Measurements from ENCODE around the gene CFAP99. TPM values are rescaled to one million over a fixed set of nuclear protein-coding genes. Genes with fewer than 3 reads are reported as not detected.

Gene CFAP99
- polyA plus RNA-seq, 5 donors = 0.26 to 2.0 (median 1.2) TPM

DNA sequence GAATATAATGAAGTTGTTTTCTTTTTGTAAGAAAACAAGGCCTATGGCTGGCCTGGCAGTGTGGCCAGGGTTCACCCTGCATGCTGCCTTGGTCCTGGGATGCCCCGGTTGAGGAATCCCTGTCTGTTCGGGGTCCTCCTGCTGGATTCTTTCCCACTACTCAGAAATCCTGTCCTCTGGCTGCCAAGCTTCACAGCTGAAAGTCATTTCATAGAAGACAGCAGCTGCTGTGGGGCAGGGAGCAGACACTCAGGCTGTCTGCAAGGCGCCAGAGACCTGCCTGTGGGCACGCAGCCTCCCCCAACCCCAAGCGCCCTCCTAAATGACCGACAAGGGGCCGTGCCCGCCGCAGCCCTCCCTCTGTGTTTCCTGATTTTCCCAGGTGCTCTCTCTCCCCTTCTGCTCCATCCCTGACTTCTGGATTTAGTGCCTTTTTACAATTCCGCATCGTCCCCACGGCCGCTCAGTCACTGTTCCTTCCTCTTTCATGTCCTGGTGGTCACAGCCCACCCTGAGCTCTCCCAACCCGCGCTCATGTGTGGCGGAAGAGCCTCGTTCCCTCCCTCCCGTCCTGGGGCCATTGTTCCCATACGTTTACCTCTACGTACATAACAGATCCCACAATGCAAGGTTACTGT, 27.9 kb upstream of the CFAP99 start:
- no peak for DNase-seq

DNA sequence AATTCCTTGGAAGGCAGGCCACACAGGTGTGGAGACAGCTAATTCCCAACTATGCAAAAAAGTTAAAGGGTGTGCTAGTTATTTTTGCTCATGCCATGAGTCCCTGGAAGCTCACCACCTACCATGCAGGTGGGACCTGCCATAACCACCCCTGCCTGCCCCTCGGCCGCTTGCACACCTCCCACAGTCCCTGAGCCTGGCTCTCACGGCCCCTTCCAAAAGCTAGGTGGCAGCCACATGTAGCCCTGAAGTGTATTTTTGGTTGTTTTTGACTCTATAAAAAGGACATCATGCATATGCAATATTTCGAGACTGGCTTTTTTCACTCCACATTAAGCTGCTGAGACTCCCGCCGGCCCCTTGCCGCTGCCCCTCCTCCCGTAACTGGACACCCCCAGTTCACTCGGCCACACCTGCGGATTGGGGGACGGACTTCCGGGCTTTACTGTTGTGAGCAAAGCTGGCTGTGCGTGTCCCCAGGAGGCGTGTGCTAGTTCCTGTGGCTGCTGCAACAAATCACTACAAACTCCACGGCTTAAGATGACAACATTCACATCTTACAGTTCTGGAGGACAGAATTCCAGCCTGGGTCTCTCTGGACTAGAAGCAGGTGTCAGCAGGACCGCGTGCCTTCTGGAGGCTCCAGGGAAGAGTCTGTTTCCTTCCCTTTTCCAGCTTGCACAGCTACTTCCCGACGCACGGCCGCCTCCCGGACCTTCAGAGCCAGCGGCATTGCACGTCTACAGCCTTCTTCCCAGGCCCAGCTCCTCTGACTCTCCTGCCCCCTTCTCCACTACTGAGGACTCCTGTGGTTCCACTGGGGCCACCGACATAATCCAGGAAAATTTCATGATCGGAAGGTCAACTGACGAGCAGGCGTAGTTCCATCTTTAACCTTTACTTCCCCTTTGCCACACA, 25.1 kb upstream of the CFAP99 start:
- DNase-seq = no peak

DNA sequence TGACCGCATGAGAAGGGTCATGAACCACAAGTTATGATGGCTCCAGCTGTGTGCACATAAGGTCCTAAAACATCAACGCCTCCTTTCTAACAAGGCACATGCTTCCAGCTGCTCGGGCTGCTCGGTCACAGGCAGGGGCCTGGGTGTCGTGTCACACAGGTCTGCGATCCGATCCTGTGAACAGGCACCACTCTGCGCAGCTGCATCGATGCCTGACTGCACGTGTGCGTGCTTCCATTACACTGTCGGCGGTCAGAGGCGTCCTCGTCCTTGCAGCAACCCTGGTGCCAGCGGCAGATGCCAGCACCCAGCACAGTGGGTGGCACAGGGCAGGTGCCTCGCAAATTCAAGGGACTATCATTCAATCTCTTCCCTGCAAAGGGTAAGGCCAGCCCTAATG, 24.2 kb upstream of the CFAP99 start:
- DNase-seq = no peak

- DNase-seq = no peak
Observed at GRCh38 chr4:2395038-2395437, 23.7 kb upstream of the CFAP99 start.

- no peak for DNase-seq
Observed at GRCh38 chr4:2395584-2395983, 23.2 kb upstream of the CFAP99 start.

GRCh38 chr4:2396781-2397368, 21.9 kb upstream of the CFAP99 start:
- no peak for DNase-seq

- DNase-seq = no peak
Observed at GRCh38 chr4:2397596-2398379, 21.0 kb upstream of the CFAP99 start.

- DNase-seq = no peak
Observed at GRCh38 chr4:2399216-2399615, 19.5 kb upstream of the CFAP99 start.

DNA sequence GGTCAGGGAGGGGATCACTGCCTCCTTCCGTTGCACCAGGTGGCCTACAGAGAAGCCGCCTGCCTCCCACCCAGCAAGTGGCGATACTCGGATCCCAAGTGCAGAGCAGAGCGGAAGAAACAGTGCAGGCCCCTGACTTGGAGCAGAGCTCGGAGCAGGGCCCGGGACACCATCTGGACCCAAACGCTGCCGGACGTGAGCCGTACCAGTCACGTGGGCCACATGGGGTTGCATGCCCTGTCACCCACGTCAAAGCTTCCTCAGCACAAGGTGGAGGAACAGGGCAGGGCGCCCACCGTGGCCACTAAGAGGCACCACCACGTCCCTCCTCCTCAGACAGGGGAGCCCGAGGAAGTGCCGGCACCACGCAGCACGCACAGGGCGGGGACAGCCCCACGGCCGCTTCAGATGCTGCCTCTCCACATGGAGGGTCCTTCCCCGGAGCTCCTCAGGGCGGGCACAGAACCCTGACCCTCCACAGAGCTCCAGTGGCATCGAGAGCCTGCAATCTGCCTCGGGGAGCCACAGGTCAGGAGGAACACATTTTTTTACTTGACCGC, 19.0 kb upstream of the CFAP99 start:
- DNase-seq = no peak

- no peak for DNase-seq
Observed at GRCh38 chr4:2400841-2401609, 17.7 kb upstream of the CFAP99 start.

DNA sequence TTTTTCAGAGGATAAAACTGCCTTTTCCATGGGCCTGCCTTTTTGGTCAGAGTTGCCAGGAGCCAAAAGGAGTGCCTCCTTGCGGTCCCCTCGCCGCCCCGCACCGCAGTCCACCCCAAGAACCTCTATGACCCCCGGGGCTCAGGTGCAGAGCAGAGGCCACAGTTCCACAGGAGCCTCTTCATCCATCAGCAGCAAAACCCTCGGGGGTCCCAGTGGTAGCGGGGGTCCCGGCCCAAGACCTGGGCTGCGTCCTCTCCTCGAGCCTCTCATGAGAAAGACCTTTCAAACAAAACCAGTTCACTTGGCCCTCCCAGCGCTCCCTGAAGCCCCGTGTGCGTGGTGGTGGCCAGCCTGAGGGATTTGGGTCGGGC, 17.2 kb upstream of the CFAP99 start:
- DNase-seq = no peak

- DNase-seq = no peak
Observed at GRCh38 chr4:2402048-2402842, 16.5 kb upstream of the CFAP99 start.

DNA sequence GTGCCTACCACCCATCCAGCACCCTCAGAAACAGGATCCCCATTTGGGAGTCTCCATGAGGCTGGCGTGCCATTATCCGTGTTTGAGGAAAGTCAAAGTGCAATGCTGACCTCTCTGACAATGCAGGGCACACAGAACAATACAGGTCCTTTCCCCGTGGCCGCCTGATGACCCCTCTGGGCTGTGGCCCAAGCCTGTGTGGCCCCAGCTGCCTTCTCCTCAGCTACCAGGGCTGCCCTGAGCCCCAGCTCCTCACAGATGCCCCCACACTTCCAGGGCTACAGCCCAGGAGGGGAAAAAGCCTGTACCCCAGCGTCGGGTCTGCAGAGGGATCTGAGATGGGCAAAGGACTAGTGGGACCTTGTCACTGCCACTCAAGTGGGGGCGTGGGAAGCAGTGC, 15.8 kb upstream of the CFAP99 start:
- no peak for DNase-seq

DNA sequence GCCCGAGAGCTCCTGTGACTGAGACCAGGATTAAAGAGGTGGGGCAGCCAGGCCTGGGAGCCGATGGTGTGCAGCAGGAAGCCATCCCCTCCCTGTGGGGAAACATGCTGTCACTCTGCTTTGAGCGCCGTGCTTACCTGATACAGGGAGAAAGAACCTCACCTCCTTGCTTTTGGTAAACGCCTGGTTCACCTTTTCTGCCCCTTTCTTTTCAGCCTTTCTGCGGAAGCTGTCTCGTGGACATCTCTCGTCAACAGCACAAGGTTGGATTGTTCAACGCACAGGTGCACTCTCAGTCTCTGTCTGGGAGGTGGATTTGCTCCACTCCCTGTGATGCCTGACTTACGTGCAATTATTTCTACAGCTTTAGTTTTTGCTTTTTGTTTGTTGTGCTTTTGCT, 12.3 kb upstream of the CFAP99 start:
- DNase-seq = no peak

- no peak for DNase-seq
Observed at GRCh38 chr4:2406920-2407319, 11.8 kb upstream of the CFAP99 start.

DNA sequence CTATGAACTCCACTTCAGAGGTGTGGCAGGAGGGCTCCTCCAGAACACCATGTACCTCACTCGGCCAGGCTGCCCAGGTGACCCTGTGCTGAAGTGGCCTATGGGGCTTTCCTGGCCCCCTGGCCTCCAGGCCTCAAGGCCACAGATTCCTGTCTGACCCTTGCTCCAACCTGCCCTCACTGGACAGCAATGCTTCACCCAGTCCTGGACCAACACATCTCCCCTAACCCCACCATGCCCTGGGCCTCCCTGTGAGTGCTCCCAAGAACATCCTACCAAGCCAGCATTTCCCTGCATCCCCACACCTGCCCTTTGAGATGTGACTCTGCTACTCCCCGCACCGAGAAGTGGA, 10.8 kb upstream of the CFAP99 start:
- DNase-seq = no peak

DNA sequence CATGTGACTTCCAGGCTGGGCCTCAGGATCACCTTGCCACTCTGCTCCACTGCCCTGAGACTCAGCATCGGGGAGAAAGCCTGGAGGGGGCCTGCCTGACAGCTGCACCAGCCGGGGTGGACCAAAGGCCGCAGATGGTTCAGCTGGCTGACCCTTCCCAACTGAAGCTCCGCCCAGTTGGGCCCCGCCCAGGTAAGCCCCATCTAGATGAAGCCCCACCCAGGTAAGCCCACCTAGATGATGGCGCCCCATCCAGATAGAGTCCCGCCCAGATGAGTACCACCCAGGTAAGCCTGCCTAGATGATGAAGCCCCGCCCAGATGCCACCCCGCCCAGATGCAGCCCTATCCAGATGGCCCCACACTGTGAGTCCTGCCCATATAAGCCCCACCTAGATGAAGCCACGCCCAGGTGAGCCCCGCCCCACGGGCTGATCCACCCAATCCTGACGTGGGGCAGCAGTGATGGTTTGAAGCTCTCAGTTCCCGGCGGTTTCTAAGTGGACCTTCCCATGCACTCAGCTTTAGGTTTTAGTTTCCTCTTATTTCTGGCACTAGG, 10.3 kb upstream of the CFAP99 start:
- no peak for DNase-seq

GRCh38 chr4:2408976-2409375, 9.8 kb upstream of the CFAP99 start:
- no peak for DNase-seq

- DNase-seq = no peak
Observed at GRCh38 chr4:2409381-2409783, 9.4 kb upstream of the CFAP99 start.
